H1 (cell line): ENCODE data around the gene CDCA7. TPM values are rescaled to one million over a fixed set of nuclear protein-coding genes. Genes with fewer than 3 reads are reported as not detected.

ENCODE experiments used
- KDM5A ChIP-seq: fragments of 200-600 bp; IDR thresholded peaks from 2 replicates; pipeline ENCODE4 v1.7.1; 2012; ENCODE audit warnings: mild to moderate bottlenecking, low read length, inconsistent platforms, mixed read lengths
- MAX ChIP-seq: IDR thresholded peaks from 2 replicates; pipeline ENCODE4 v1.6.1; 2012; ENCODE audit warnings: inconsistent platforms
- YY1 ChIP-seq: IDR thresholded peaks from 2 replicates; pipeline ENCODE4 v1.6.1; 2011; ENCODE audit warnings: low read depth, mild to moderate bottlenecking, low read length
- ZNF274 ChIP-seq: IDR thresholded peaks from 2 replicates; pipeline ENCODE4 v1.7.0; 2012; ENCODE audit warnings: low read length, borderline replicate concordance; ENCODE audit errors: extremely low read depth
- polyA plus RNA-seq, 7 experiments: library from polyadenylated mRNA; depleted of rRNA in 3 of 7; stranded (reverse) in 5 of 7; unstranded in 2 of 7; fragments of >200 nt in 5 of 7; fragments of 200-250 nt in 2 of 7; gene quantifications; 1 replicate in 5 of 7; 2 replicates in 1 of 7; 4 replicates in 1 of 7; pipeline versions ENCODE4 v1.2.1 to v1.2.3, GENCODE V29; 2011 to 2013; ENCODE audit warnings: missing spikeins in 2 of 7, mixed read lengths in 2 of 7
- total RNA-seq: library from RNA; stranded (reverse); fragmentation: NEBNext Ultra II Directional; extraction: Animal tissue kit (Norgen Biotek cat#: 25700); gene quantifications from 2 replicates; pipeline ENCODE4 v1.2.1, GENCODE V29; 2021

The CDCA7 gene
- total and polyA plus RNA-seq, 2 of the 8 experiments (the other 6 are each of a cell fraction or from before 2014, with no cell fraction given), result 64.4 to 80.4 TPM

DNA sequence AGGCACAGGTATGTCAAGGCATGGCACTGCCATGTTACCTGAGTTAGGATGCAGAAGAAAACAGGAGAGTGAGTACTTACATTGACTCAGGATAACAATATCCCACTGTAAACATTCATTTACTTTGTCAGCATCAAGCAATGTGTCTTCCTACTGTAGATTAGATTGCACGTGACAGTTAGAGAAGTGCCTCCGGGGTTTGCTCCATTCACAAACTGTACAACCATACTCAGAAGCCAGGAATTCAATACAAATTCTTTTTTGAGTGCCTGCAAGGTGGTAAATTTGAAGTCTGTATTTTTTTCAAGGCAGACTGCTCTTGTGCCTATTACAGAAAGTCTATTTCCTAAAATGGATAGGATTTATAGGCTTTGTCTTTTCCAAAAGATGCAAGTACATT lies 34.1 kb downstream of the CDCA7 start (continued):
- TF ChIP-seq MAX (no peak), KDM5A (no peak), YY1 (no peak), ZNF274 (no peak)
